A673 (cell line): ENCODE data around the gene TRIM26. TPM values are rescaled to one million over a fixed set of nuclear protein-coding genes. Genes with fewer than 3 reads are reported as not detected.

Experiments
- BruUV-seq: library from RNA; stranded (reverse); fragments of 400-500 nt; replicated peaks from 2 replicates; lab custom pipeline; 2021; lab: Mats Ljungman, UMichigan
- CTCF ChIA-PET: fragments of 300-600 bp; sonication (Branson Sonifier 250); formaldehyde crosslinking; loops from one replicate; lab custom pipeline; 2022; ENCODE audit warnings: antibody characterized with exemption; lab: Charles Lee
- POLR2A ChIA-PET: fragments of 300-600 bp; sonication (Branson Sonifier 250); formaldehyde crosslinking; loops from one replicate; lab custom pipeline; 2022; ENCODE audit warnings: antibody characterized with exemption; ENCODE audit not compliant: low non-redundant PET; lab: Charles Lee
- DNase-seq: peaks from one replicate; pipeline ENCODE4 v3.0.0-alpha.2; 2015; ENCODE audit warnings: low spot score
- H3K27ac ChIP-seq: fragments of 200-600 bp; sonication (generic); 2 replicates; pipeline ENCODE4 v1.5.1; 2016; ENCODE audit warnings: mixed run types, low read depth, mild to moderate bottlenecking, mixed read lengths, antibody characterized with exemption, low read length; ENCODE audit not compliant: poor library complexity, severe bottlenecking
- H3K27me3 ChIP-seq: fragments of 200-600 bp; sonication (generic); replicated peaks from 2 replicates; pipeline ENCODE4 v1.6.1; 2017; ENCODE audit warnings: mixed run types, low read depth, mild to moderate bottlenecking, mixed read lengths, antibody characterized with exemption, low read length; ENCODE audit not compliant: insufficient read depth, poor library complexity
- H3K36me3 ChIP-seq: fragments of 200-600 bp; sonication (generic); 2 replicates; pipeline ENCODE4 v1.6.1; 2016; ENCODE audit warnings: mixed run types, mild to moderate bottlenecking, mixed read lengths, antibody characterized with exemption, low read length; ENCODE audit not compliant: insufficient read depth, poor library complexity, severe bottlenecking
- H3K4me1 ChIP-seq: fragments of 200-600 bp; sonication (generic); 2 replicates; pipeline ENCODE4 v1.6.1; 2017; ENCODE audit warnings: mixed run types, mild to moderate bottlenecking, mixed read lengths, antibody characterized with exemption, low read length; ENCODE audit not compliant: insufficient read depth, poor library complexity, severe bottlenecking
- H3K4me3 ChIP-seq: fragments of 200-600 bp; sonication (generic); 2 replicates; pipeline ENCODE4 v1.5.1; 2016; ENCODE audit warnings: low read depth, mixed run types, mild to moderate bottlenecking, mixed read lengths, low read length; ENCODE audit not compliant: poor library complexity, severe bottlenecking
- H3K9me3 ChIP-seq: fragments of 200-600 bp; sonication (generic); 2 replicates; pipeline ENCODE4 v1.6.1; 2016; ENCODE audit warnings: mixed run types, low read depth, mild to moderate bottlenecking, mixed read lengths, antibody characterized with exemption, low read length; ENCODE audit not compliant: poor library complexity, severe bottlenecking
- CTCF ChIP-seq: fragments of 300-800, 200-600 bp; sonication (generic); conservative IDR thresholded peaks from 2 replicates; pipeline ENCODE4 v1.5.1; 2017; ENCODE audit warnings: low read depth, mild to moderate bottlenecking, antibody characterized with exemption, low read length, moderate library complexity, mixed read lengths
- EZH2 ChIP-seq: fragments of 200-600 bp; sonication (generic); IDR thresholded peaks from 2 replicates; pipeline ENCODE4 v1.6.1; 2017; ENCODE audit warnings: borderline replicate concordance, low read depth, mild to moderate bottlenecking, mixed read lengths, antibody characterized with exemption, low read length; ENCODE audit not compliant: poor library complexity, severe bottlenecking
- intact Hi-C: fragments of 100-400 bp; cut with micrococcal nuclease; formaldehyde crosslinking; loops from one replicate; pipeline ENCODE4 v1.10.0; 2022; ENCODE audit not compliant: unreplicated experiment
- total RNA-seq: library from RNA; stranded (reverse); gene quantifications from 2 replicates; pipeline ENCODE4 v1.2.3, GENCODE V29; 2021

TRIM26 gene
- total RNA-seq, 1 experiment from 2014 or later, result 41.3 TPM

GRCh38 chr6:30158475-30159040 is 54.6 kb downstream of the TRIM26 start:
- Histone ChIP-seq H3K27ac (no peak overlapping the region), H3K4me1 (peaks cover 16% of the 10 kb centered on the region), H3K9me3 (no peaks in the 10 kb centered on the region), H3K27me3 (no peaks in the 10 kb centered on the region), H3K36me3 (no peaks in the 10 kb centered on the region), H3K4me3 (no peak overlapping the region)
- BruUV-seq, result no TSS peak
- CTCF ChIA-PET, result no interaction called here
- DNase-seq, result no peak
- TF ChIP-seq CTCF (no peak), EZH2 (no peak)
- intact Hi-C loops, result no loop called here
- POLR2A ChIA-PET, result no interaction called here

- Histone ChIP-seq H3K36me3 (no peaks in the 10 kb centered on the region), H3K4me3 (no peak overlapping the region), H3K27ac (no peak overlapping the region), H3K4me1 (peaks cover 16% of the 10 kb centered on the region), H3K27me3 (no peaks in the 10 kb centered on the region), H3K9me3 (no peaks in the 10 kb centered on the region)
- ChIA-PET CTCF (no interaction called here), POLR2A (no interaction called here)
- no peak for DNase-seq
- no peak for TF ChIP-seq CTCF
- TF ChIP-seq EZH2, result no peak
- BruUV-seq, result no TSS peak
- intact Hi-C loops, result no loop called here
Measured at GRCh38 chr6:30157999-30158398, 55.2 kb downstream of the TRIM26 start.

- Histone ChIP-seq H3K4me1 (peaks cover 16% of the 10 kb centered on the region), H3K9me3 (no peaks in the 10 kb centered on the region), H3K27ac (no peak overlapping the region), H3K36me3 (no peaks in the 10 kb centered on the region), H3K27me3 (no peaks in the 10 kb centered on the region), H3K4me3 (no peak overlapping the region)
- ChIA-PET CTCF (no interaction called here), POLR2A (no interaction called here)
- intact Hi-C loops, result no loop called here
- TF ChIP-seq CTCF (no peak), EZH2 (no peak)
- BruUV-seq, result no TSS peak
- no peak for DNase-seq
Measured at GRCh38 chr6:30157581-30157980, 55.6 kb downstream of the TRIM26 start.
